GM21619 (cell line): ENCODE data around the gene FXYD1.
"Not testable (repeated sequence)": the region's sequence is repeated elsewhere in the genome, so short reads cannot be mapped to it uniquely, and the experiment has no call there.

Source experiments
- ATAC-seq: cut with Tn5 transposase; IDR thresholded peaks from one replicate; pipeline ENCODE4 v1.9.1; 2021; ENCODE audit not compliant: unreplicated experiment

FXYD1 gene

GRCh38 chr19:35141837-35142605 lies 3.4 kb downstream of the FXYD1 start:
- ATAC-seq, result no peak

GRCh38 chr19:35142606-35143230 lies 4.1 kb downstream of the FXYD1 start:
- ATAC-seq, result no peak

- ATAC-seq, result no peak
These were observed 4.6 kb downstream of the FXYD1 start, which contains the start of gene FXYD7 for GRCh38 chr19:35143231-35143715. TSS of gene FXYD7 (plus strand) at chr19:35143255. CDS start at chr19:35143334, 79 bp downstream.

GRCh38 chr19:35143818-35144217 lies 5.2 kb downstream of the FXYD1 start:
- ATAC-seq, result no peak

- ATAC-seq, result no peak
These were observed 5.6 kb downstream of the FXYD1 start for GRCh38 chr19:35144259-35144599.

- ATAC-seq, result no peak
These were observed 6.2 kb downstream of the FXYD1 start for GRCh38 chr19:35144600-35145436.

- ATAC-seq, result no peak
These were observed 8.3 kb downstream of the FXYD1 start for GRCh38 chr19:35146746-35147459.

GRCh38 chr19:35149463-35149862 lies 10.8 kb downstream of the FXYD1 start:
- no peak for ATAC-seq

GRCh38 chr19:35150445-35150844 lies 11.8 kb downstream of the FXYD1 start:
- ATAC-seq, result no peak

GRCh38 chr19:35151273-35152065 lies 12.8 kb downstream of the FXYD1 start:
- no peak for ATAC-seq

GRCh38 chr19:35153129-35153522 lies 14.5 kb downstream of the FXYD1 start:
- not testable (repeated sequence) for ATAC-seq

GRCh38 chr19:35153701-35154524 lies 15.3 kb downstream of the FXYD1 start:
- no peak for ATAC-seq

GRCh38 chr19:35154525-35155406 lies 16.1 kb downstream of the FXYD1 start, which contains the start of gene FXYD5:
TSS of gene FXYD5 (plus strand) at chr19:35154735. CDS start at chr19:35155551, 816 bp downstream.
- no peak for ATAC-seq

- no peak for ATAC-seq
These were observed 16.8 kb downstream of the FXYD1 start for GRCh38 chr19:35155441-35155840.

- ATAC-seq, result no peak
These were observed 17.5 kb downstream of the FXYD1 start for GRCh38 chr19:35155981-35156672.

GRCh38 chr19:35156673-35157014 lies 18.0 kb downstream of the FXYD1 start:
- no peak for ATAC-seq

GRCh38 chr19:35157431-35157830 lies 18.8 kb downstream of the FXYD1 start:
- no peak for ATAC-seq

GRCh38 chr19:35159606-35160005 lies 21.0 kb downstream of the FXYD1 start:
- ATAC-seq, result no peak
